SK-N-SH treated with all-trans-retinoic acid at 6 μM for 48 hours (cell line): ENCODE data around the gene KNSTRN.

ENCODE experiments used
- BACH2 ChIP-seq: fragments of 250-450 bp; sonication (Bioruptor Pico); IDR thresholded peaks from 2 replicates; pipeline ENCODE4 v1.9.0; 2021; ENCODE audit warnings: mild to moderate bottlenecking, borderline replicate concordance
- CREB5 ChIP-seq: fragments of 250-450 bp; sonication (Bioruptor Pico); IDR thresholded peaks from 2 replicates; pipeline ENCODE4 v1.5.1; 2020; ENCODE audit warnings: low read depth, mild to moderate bottlenecking, moderate library complexity
- CSDC2 ChIP-seq: fragments of 250-450 bp; sonication (Bioruptor Pico); IDR thresholded peaks from 2 replicates; pipeline ENCODE4 v1.5.0; 2020; ENCODE audit warnings: mild to moderate bottlenecking, moderate library complexity
- ESRRG ChIP-seq: fragments of 250-450 bp; sonication (Bioruptor Pico); IDR thresholded peaks from 2 replicates; pipeline ENCODE4 v1.6.1; 2021; ENCODE audit warnings: mild to moderate bottlenecking
- ISL1 ChIP-seq: fragments of 250-450 bp; sonication (Bioruptor Pico); IDR thresholded peaks from 2 replicates; pipeline ENCODE4 v2.1.2; 2022; ENCODE audit warnings: mild to moderate bottlenecking, moderate library complexity
- PATZ1 ChIP-seq: fragments of 250-450 bp; sonication (Bioruptor Pico); IDR thresholded peaks from 2 replicates; pipeline ENCODE4 v1.8.0; 2020; ENCODE audit warnings: mild to moderate bottlenecking, moderate library complexity, borderline replicate concordance
- POU6F1 ChIP-seq: fragments of 250-450 bp; sonication (Bioruptor Pico); IDR thresholded peaks from 2 replicates; pipeline ENCODE4 v1.8.0; 2021; ENCODE audit warnings: low read depth, mild to moderate bottlenecking, moderate library complexity, borderline replicate concordance
- PPARA ChIP-seq: fragments of 250-450 bp; sonication (Bioruptor Pico); IDR thresholded peaks from 2 replicates; pipeline ENCODE4 v1.5.0; 2020; ENCODE audit warnings: mild to moderate bottlenecking, borderline replicate concordance
- SNAI2 ChIP-seq: fragments of 250-450 bp; sonication (Bioruptor Pico); IDR thresholded peaks from 2 replicates; pipeline ENCODE4 v1.5.0; 2020; ENCODE audit warnings: mild to moderate bottlenecking, moderate library complexity
- TSHZ2 ChIP-seq: fragments of 250-450 bp; sonication (Bioruptor Pico); IDR thresholded peaks from 2 replicates; pipeline ENCODE4 v1.5.0; 2020; ENCODE audit warnings: mild to moderate bottlenecking, moderate library complexity
- ZC3H10 ChIP-seq: fragments of 250-450 bp; sonication (Bioruptor Pico); IDR thresholded peaks from 2 replicates; pipeline ENCODE4 v1.5.1; 2021; ENCODE audit warnings: mild to moderate bottlenecking, moderate library complexity
- ZFP3 ChIP-seq: fragments of 250-450 bp; sonication (Bioruptor Pico); IDR thresholded peaks from 2 replicates; pipeline ENCODE4 v1.5.0; 2020; ENCODE audit warnings: mild to moderate bottlenecking, moderate library complexity
- ZFP30 ChIP-seq: fragments of 450-650 bp; formaldehyde crosslinking; IDR thresholded peaks from 2 replicates; pipeline ENCODE4 v1.5.0; 2022; ENCODE audit warnings: mild to moderate bottlenecking, moderate library complexity
- ZNF8 ChIP-seq: fragments of 450-650 bp; formaldehyde crosslinking; IDR thresholded peaks from 2 replicates; pipeline ENCODE4 v1.5.0; 2020; ENCODE audit warnings: mild to moderate bottlenecking, moderate library complexity

GRCh38 chr15:40366457-40367370, 15.8 kb upstream of the KNSTRN start:
- no peak for TF ChIP-seq POU6F1 (CRISPR knock-in tag)
- no peak for TF ChIP-seq ISL1 (CRISPR knock-in tag)
- no peak for TF ChIP-seq PATZ1 (CRISPR knock-in tag)
- TF ChIP-seq BACH2 = no peak
- no peak for TF ChIP-seq CREB5 (CRISPR knock-in tag)
- no peak for TF ChIP-seq ZNF8 (CRISPR knock-in tag)
- TF ChIP-seq TSHZ2 (CRISPR knock-in tag) = no peak
- TF ChIP-seq PPARA (CRISPR knock-in tag) = no peak
- no peak for TF ChIP-seq CSDC2 (CRISPR knock-in tag)
- TF ChIP-seq ZFP30 (CRISPR knock-in tag) = no peak
- TF ChIP-seq ESRRG (CRISPR knock-in tag) = no peak
- no peak for TF ChIP-seq ZFP3 (CRISPR knock-in tag)
- no peak for TF ChIP-seq ZC3H10 (CRISPR knock-in tag)
- TF ChIP-seq SNAI2 (CRISPR knock-in tag) = no peak
